Fibroblast of skin of left quadriceps (primary cell): Measurements from ENCODE around the gene LFNG.
"Not testable (repeated sequence)": the region's sequence is repeated elsewhere in the genome, so short reads cannot be mapped to it uniquely, and the experiment has no call there.

ENCODE experiments used
- DNase-seq, 2 experiments: peaks; one replicate each; pipeline ENCODE4 v3.0.0-alpha.2; 2013; ENCODE audit warnings: low read depth in 2 of 2

The LFNG gene

GRCh38 chr7:2529161-2530070 is 9.8 kb downstream of the LFNG start:
- no peak for DNase-seq

- no peak for DNase-seq
Measured at GRCh38 chr7:2530071-2530987, 10.8 kb downstream of the LFNG start.

- DNase-seq, result not testable (repeated sequence)
Measured at GRCh38 chr7:2530994-2531795, 11.6 kb downstream of the LFNG start.

- not testable (repeated sequence) for DNase-seq
Measured at GRCh38 chr7:2531796-2532110, 12.2 kb downstream of the LFNG start.

GRCh38 chr7:2532199-2532772 is 12.7 kb downstream of the LFNG start:
- not testable (repeated sequence) for DNase-seq

- DNase-seq, result not testable (repeated sequence)
Measured at GRCh38 chr7:2532816-2533215, 13.2 kb downstream of the LFNG start.

- not testable (repeated sequence) for DNase-seq
Measured at GRCh38 chr7:2533566-2533965, 14.0 kb downstream of the LFNG start.

- not testable (repeated sequence) for DNase-seq
Measured at GRCh38 chr7:2534214-2534613, 14.6 kb downstream of the LFNG start.

- DNase-seq, result not testable (repeated sequence)
Measured at GRCh38 chr7:2535872-2536627, 16.5 kb downstream of the LFNG start.

GRCh38 chr7:2537981-2538851 is 18.6 kb downstream of the LFNG start:
- DNase-seq, result no peak

- no peak for DNase-seq
Measured at GRCh38 chr7:2539031-2539911, 19.7 kb downstream of the LFNG start.

GRCh38 chr7:2540133-2540532 is 20.6 kb downstream of the LFNG start:
- DNase-seq, result no peak

GRCh38 chr7:2540641-2541051 is 21.1 kb downstream of the LFNG start:
- DNase-seq, result no peak

- DNase-seq, result no peak
Measured at GRCh38 chr7:2541291-2542010, 21.9 kb downstream of the LFNG start.

GRCh38 chr7:2542011-2542915 is 22.7 kb downstream of the LFNG start:
- no peak for DNase-seq

GRCh38 chr7:2542916-2543871 is 23.6 kb downstream of the LFNG start:
- DNase-seq, result no peak
